K562 (cell line): Measurements from ENCODE around the gene LDAH. TPM values are rescaled to one million over a fixed set of nuclear protein-coding genes. Genes with fewer than 3 reads are reported as not detected.

Experiments
- CREBBP ChIP-seq: IDR thresholded peaks from one replicate; pipeline ENCODE4 v1.6.1; 2012; ENCODE audit warnings: low read depth, mild to moderate bottlenecking, control low read depth, inconsistent platforms, low read length
- CTCF ChIP-seq, 3 experiments: IDR thresholded peaks in 2 of 3; conservative IDR thresholded peaks in 1 of 3; 2 replicates each; pipeline ENCODE4 v1.5.1; 2011 to 2012; ENCODE audit warnings: low read length in 3 of 3, mild to moderate bottlenecking in 3 of 3, control low read depth in 2 of 3, improper control_type of control experiment in 1 of 3, inconsistent platforms in 1 of 3, low read depth in 1 of 3, mixed read lengths in 1 of 3, moderate library complexity in 1 of 3; ENCODE audit not compliant: insufficient read depth in 2 of 3
- ELF4 ChIP-seq: fragments of 450-650 bp; formaldehyde crosslinking; IDR thresholded peaks from 2 replicates; pipeline ENCODE4 v1.4.0; 2022; ENCODE audit warnings: missing genetic modification characterization
- ETV5 ChIP-seq: sonication (generic); formaldehyde crosslinking; IDR thresholded peaks from 2 replicates; pipeline ENCODE4 v1.4.0; 2020; ENCODE audit warnings: low read depth, mild to moderate bottlenecking, missing genetic modification reagents
- FOXJ2 ChIP-seq: fragments of 200-800 bp; sonication (Bioruptor generic); IDR thresholded peaks from 2 replicates; pipeline ENCODE4 v1.6.1; 2016; ENCODE audit warnings: missing genetic modification characterization, missing compliant biosample characterization
- GABPB1 ChIP-seq: sonication (generic); formaldehyde crosslinking; IDR thresholded peaks from 2 replicates; pipeline ENCODE4 v1.8.0; 2022; ENCODE audit warnings: mild to moderate bottlenecking, missing genetic modification reagents
- GATAD2A ChIP-seq: fragments of 450-650 bp; IDR thresholded peaks from 2 replicates; pipeline ENCODE4 v1.6.1; 2017
- ILF3 ChIP-seq: fragments of 450-650 bp; IDR thresholded peaks from 2 replicates; pipeline ENCODE4 v1.6.1; 2018; ENCODE audit warnings: antibody characterized with exemption, mild to moderate bottlenecking, moderate library complexity, borderline replicate concordance
- KDM5B ChIP-seq: fragments of 200-600 bp; sonication (generic); IDR thresholded peaks from 2 replicates; pipeline ENCODE4 v1.6.1; 2012; ENCODE audit warnings: low read depth, mild to moderate bottlenecking, moderate library complexity, low read length, control low read depth, inconsistent platforms; ENCODE audit not compliant: insufficient replicate concordance
- NR2C1 ChIP-seq, 2 experiments: fragments of 450-650 bp; IDR thresholded peaks; 2 replicates each; pipeline ENCODE4 v1.6.1; 2017; ENCODE audit warnings: mild to moderate bottlenecking in 2 of 2, antibody characterized with exemption in 1 of 2, inconsistent platforms in 1 of 2, missing compliant biosample characterization in 1 of 2, missing genetic modification characterization in 1 of 2
- NRF1 ChIP-seq, 2 experiments: fragments of 450-650 bp; IDR thresholded peaks in 1 of 2; conservative IDR thresholded peaks in 1 of 2; 2 replicates each; pipeline ENCODE4 v1.6.1; 2014; ENCODE audit warnings: mild to moderate bottlenecking in 2 of 2
- PBX2 ChIP-seq, 2 experiments: IDR thresholded peaks in 1 of 2; conservative IDR thresholded peaks in 1 of 2; 2 replicates each; pipeline ENCODE4 v1.6.1; 2016; ENCODE audit warnings: low read depth in 2 of 2, mild to moderate bottlenecking in 1 of 2, missing compliant biosample characterization in 1 of 2, missing genetic modification characterization in 1 of 2, moderate library complexity in 1 of 2
- PHTF2 ChIP-seq: fragments of 250-450 bp; sonication (Bioruptor Pico); IDR thresholded peaks from 2 replicates; pipeline ENCODE4 v1.5.0; 2021; ENCODE audit warnings: mild to moderate bottlenecking
- PML ChIP-seq: IDR thresholded peaks from 2 replicates; pipeline ENCODE4 v1.6.1; 2012; ENCODE audit warnings: low read length, inconsistent platforms
- SP2 ChIP-seq: IDR thresholded peaks from 2 replicates; pipeline ENCODE4 v1.6.1; 2011; ENCODE audit warnings: mild to moderate bottlenecking, low read depth, low read length, moderate library complexity; ENCODE audit not compliant: poor library complexity, severe bottlenecking; ENCODE audit errors: extremely low read depth
- SRSF9 ChIP-seq: fragments of 200-400 bp; formaldehyde crosslinking; IDR thresholded peaks from 2 replicates; pipeline ENCODE4 v1.6.1; 2017; ENCODE audit warnings: low read depth, low read length, borderline replicate concordance
- ZBTB12 ChIP-seq: fragments of 250-450 bp; sonication (Bioruptor Pico); IDR thresholded peaks from 2 replicates; pipeline ENCODE4 v1.4.0; 2020
- ZBTB17 ChIP-seq: fragments of 450-650 bp; formaldehyde crosslinking; IDR thresholded peaks from 2 replicates; pipeline ENCODE4 v1.4.0; 2020; ENCODE audit warnings: mild to moderate bottlenecking
- ZNF124 ChIP-seq: sonication (generic); formaldehyde crosslinking; IDR thresholded peaks from 2 replicates; pipeline ENCODE4 v1.8.1; 2022; ENCODE audit warnings: missing genetic modification reagents
- ZNF184 ChIP-seq: sonication (generic); formaldehyde crosslinking; IDR thresholded peaks from 2 replicates; pipeline ENCODE4 v1.5.0; 2020; ENCODE audit warnings: missing genetic modification reagents
- ZNF197 ChIP-seq: fragments of 200-800 bp; sonication (Bioruptor generic); IDR thresholded peaks from 2 replicates; pipeline ENCODE4 v1.6.1; 2016; ENCODE audit warnings: low read depth, missing genetic modification characterization, missing compliant biosample characterization
- ZNF311 ChIP-seq: fragments of 250-450 bp; sonication (Bioruptor Pico); IDR thresholded peaks from 2 replicates; pipeline ENCODE4 v1.4.0; 2020; ENCODE audit warnings: mild to moderate bottlenecking, moderate library complexity
- polyA plus RNA-seq, 8 experiments: library from polyadenylated mRNA; depleted of rRNA in 4 of 8; stranded (reverse) in 5 of 8; unstranded in 3 of 8; fragments of >200 nt; fragmentation: Nextera tagmentation in 2 of 8; fragmentation: Illumina TruSeq in 1 of 8; extraction: Ambion mirVana in 2 of 8; extraction: Trizol in 1 of 8; gene quantifications; 2 replicates each; pipeline versions ENCODE4 v1.2.1 to v1.2.3, GENCODE V29; 2011 to 2014; ENCODE audit warnings: inconsistent platforms in 1 of 8, missing spikeins in 1 of 8
- total RNA-seq, 7 experiments: library from RNA; depleted of rRNA in 6 of 7; stranded (reverse); fragments of >200 nt in 6 of 7; fragmentation: Illumina TruSeq in 2 of 7; extraction: Trizol in 2 of 7; gene quantifications; 2 replicates each; pipeline versions ENCODE4 v1.2.1 to v1.2.3, GENCODE V29; 2011 to 2021; ENCODE audit warnings: low replicate concordance in 1 of 7

Gene LDAH
- total and polyA plus RNA-seq, 9 of the 15 experiments (the other 6 are each of a cell fraction or from before 2014, with no cell fraction given), result 22.3 to 60.1 (median 40.0) TPM

GRCh38 chr2:20650877-20651730 lies 171.8 kb downstream of the LDAH start, which contains the start of gene HS1BP3 (continued):
- TF ChIP-seq GABPB1 (CRISPR knock-in tag) (peak; percentile 15), SRSF9 (no peak), ETV5 (peak; percentile 89), ZBTB12 (CRISPR knock-in tag) (peak; percentile 85), NRF1 (conservative IDR thresholded peaks at IDR 0.05 in 1 of 2, IDR thresholded peaks at IDR 0.05 in 1 of 2) (peak; percentile 81 to 84), KDM5B (peak; percentile 71), PML (peak; percentile 56; the same call in 1 of the 2 replicates), ZNF184 (CRISPR knock-in tag) (no peak), GATAD2A (no peak), FOXJ2 (tag) (no peak), SP2 (no peak), NR2C1 (IDR thresholded peaks at IDR 0.05) (no peak), NR2C1 (tag; IDR thresholded peaks at IDR 0.05) (no peak), PHTF2 (CRISPR knock-in tag) (no peak), CTCF (IDR thresholded peaks at IDR 0.05 in 2 of 3, conservative IDR thresholded peaks at IDR 0.05 in 1 of 3; ENCODE audit: insufficient read depth in 2 of 3, low read depth in 1 of 3, low read length in 3 of 3) (peak; percentile 64 to 93 (median 83); a peak in 5 of 6 replicates), ZNF311 (CRISPR knock-in tag) (no peak), ZNF124 (CRISPR knock-in tag) (0 out of 2 replicates have a peak, but pooled peaks have one; percentile 33), ZNF197 (no peak), ZBTB17 (no peak; the same call in 1 of the 2 replicates), CREBBP (no peak), PBX2 (CRISPR knock-in tag; IDR thresholded peaks at IDR 0.05; ENCODE audit: low read depth) (no peak), PBX2 (tag; conservative IDR thresholded peaks at IDR 0.05; ENCODE audit: low read depth) (no peak), ILF3 (peak; percentile 89; the same call in 1 of the 2 replicates), ELF4 (CRISPR knock-in tag) (no peak)
